HG03432 (cell line): ENCODE results near the gene RHOG.
"Not testable (repeated sequence)": the region's sequence is repeated elsewhere in the genome, so short reads cannot be mapped to it uniquely, and the experiment has no call there.

ENCODE experiments used
- ATAC-seq: cut with Tn5 transposase; IDR thresholded peaks from one replicate; pipeline ENCODE4 v1.9.1; 2021; ENCODE audit warnings: mild to moderate bottlenecking, moderate library complexity; ENCODE audit not compliant: unreplicated experiment

Gene RHOG

GRCh38 chr11:3810951-3811350 is 29.8 kb downstream of the RHOG start:
- ATAC-seq = no peak

GRCh38 chr11:3810446-3810845 is 30.3 kb downstream of the RHOG start:
- ATAC-seq = no peak

- no peak for ATAC-seq
Observed at GRCh38 chr11:3809624-3809928, 31.2 kb downstream of the RHOG start.

GRCh38 chr11:3808861-3809623 is 31.7 kb downstream of the RHOG start:
- peak; percentile 72 for ATAC-seq

GRCh38 chr11:3807909-3808860 is 32.6 kb downstream of the RHOG start, which contains the start of gene PGAP2:
Gene PGAP2, plus strand, starts transcription at chr11:3808560. Its CDS starts 2,700 bp downstream, at chr11:3811260.
- peak; percentile 77 for ATAC-seq

GRCh38 chr11:3803726-3804495 is 36.8 kb downstream of the RHOG start:
- ATAC-seq = no peak

- ATAC-seq = no peak
Observed at GRCh38 chr11:3802011-3802790, 38.6 kb downstream of the RHOG start.

GRCh38 chr11:3799873-3800272 is 40.9 kb downstream of the RHOG start:
- no peak for ATAC-seq

- ATAC-seq = no peak
Observed at GRCh38 chr11:3799143-3799542, 41.6 kb downstream of the RHOG start.

- peak; percentile 91 for ATAC-seq
Observed at GRCh38 chr11:3797329-3798090, 43.2 kb downstream of the RHOG start, which contains the start of gene NUP98. Gene NUP98, minus strand, starts transcription at chr11:3797554. Its CDS starts 15,437 bp downstream, at chr11:3782117.

GRCh38 chr11:3796801-3797328 is 43.9 kb downstream of the RHOG start:
- ATAC-seq = peak; percentile 34

GRCh38 chr11:3796346-3796745 is 44.4 kb downstream of the RHOG start:
- no peak for ATAC-seq

GRCh38 chr11:3796002-3796311 is 44.8 kb downstream of the RHOG start:
- ATAC-seq = no peak

GRCh38 chr11:3795131-3796001 is 45.4 kb downstream of the RHOG start:
- ATAC-seq = no peak

- ATAC-seq = not testable (repeated sequence)
Observed at GRCh38 chr11:3794387-3794786, 46.4 kb downstream of the RHOG start.

GRCh38 chr11:3786781-3787428 is 53.9 kb downstream of the RHOG start:
- ATAC-seq = no peak

- ATAC-seq = no peak
Observed at GRCh38 chr11:3783611-3784010, 57.1 kb downstream of the RHOG start.

GRCh38 chr11:3782963-3783362 is 57.8 kb downstream of the RHOG start:
- no peak for ATAC-seq
